ENCODE results near the gene SDK1.

DNA sequence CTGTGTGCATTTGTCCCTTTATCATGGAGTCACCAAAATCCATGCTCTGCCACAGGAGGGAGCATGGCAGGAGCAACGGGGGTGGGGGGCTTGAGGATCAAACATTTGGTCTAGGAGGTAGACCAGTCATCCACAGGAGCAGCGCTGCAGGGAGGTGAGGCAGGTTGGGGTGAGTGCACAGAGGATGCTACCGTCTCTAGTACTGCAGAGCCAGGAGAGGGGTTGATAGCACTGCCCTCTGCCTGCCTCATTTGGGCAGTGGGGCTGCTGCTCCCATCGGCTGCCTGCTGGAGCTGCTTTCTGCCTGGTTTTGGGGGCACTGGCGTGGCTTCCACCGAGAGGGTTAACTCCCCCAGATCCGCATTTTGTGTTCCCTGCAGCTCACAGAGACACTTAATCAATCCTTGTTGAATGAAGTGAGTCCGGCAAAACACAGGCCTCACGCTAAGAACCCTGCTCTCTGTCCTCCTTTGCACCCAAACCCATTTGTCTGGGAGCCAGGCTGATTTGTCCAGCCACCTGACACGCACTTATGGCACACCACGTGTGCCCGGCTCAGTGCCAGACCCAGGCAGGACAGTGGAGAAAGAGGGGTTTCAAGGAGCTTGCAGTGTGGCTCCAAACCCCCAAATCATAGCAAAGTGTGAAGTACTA is 854.0 kb downstream of the SDK1 start:
- TF ChIP-seq CTCF (IDR thresholded peaks at IDR 0.05; ENCODE audit: low read depth, low read length) (no peak), POLR2A (IDR thresholded peaks at IDR 0.05; ENCODE audit: extremely low read depth, insufficient read length) (no peak), MYC (IDR thresholded peaks at IDR 0.05; ENCODE audit: low read depth, low read length) (no peak)

All from NB4 (cell line).